ENCODE results near the gene SKIC8.

Gene SKIC8

DNA sequence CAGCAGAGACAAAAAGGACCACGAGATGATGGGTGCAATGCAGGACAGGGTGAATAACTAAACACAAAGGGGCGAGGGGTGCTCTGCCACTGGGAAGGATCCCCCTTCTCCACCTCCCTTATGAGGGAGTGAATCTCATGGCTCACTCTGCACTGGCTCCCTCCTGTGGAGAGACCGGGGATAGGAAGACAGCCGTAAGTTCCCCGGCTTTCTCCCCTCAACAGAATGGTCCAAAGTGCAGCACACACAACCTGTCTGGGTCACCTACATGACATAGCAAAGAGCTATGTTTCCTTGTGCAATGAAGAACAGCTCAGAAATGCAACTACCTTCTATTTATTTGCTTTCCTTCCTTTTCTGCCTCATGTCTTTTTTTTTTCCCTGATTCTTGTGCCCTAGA lies 57.3 kb downstream of the SKIC8 start:
- POLR2A ChIA-PET = no interaction called here
- CTCF ChIA-PET = interaction anchor here (0.7 to 6.1 kb wide), 21 partner anchors 9 to 331 kb away, joined by 3 to 117 read pairs (median 6); partner anchors contain the start of gene CIB2
- TF ChIP-seq, protein P1, sequence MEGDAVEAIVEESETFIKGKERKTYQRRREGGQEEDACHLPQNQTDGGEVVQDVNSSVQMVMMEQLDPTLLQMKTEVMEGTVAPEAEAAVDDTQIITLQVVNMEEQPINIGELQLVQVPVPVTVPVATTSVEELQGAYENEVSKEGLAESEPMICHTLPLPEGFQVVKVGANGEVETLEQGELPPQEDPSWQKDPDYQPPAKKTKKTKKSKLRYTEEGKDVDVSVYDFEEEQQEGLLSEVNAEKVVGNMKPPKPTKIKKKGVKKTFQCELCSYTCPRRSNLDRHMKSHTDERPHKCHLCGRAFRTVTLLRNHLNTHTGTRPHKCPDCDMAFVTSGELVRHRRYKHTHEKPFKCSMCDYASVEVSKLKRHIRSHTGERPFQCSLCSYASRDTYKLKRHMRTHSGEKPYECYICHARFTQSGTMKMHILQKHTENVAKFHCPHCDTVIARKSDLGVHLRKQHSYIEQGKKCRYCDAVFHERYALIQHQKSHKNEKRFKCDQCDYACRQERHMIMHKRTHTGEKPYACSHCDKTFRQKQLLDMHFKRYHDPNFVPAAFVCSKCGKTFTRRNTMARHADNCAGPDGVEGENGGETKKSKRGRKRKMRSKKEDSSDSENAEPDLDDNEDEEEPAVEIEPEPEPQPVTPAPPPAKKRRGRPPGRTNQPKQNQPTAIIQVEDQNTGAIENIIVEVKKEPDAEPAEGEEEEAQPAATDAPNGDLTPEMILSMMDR (IDR thresholded peaks at IDR 0.05; ENCODE audit: control extremely low read depth, extremely low read depth, low read depth, missing control alignments) = no peak
- no peak for DNase-seq (ENCODE audit: extremely low spot score)

DNA sequence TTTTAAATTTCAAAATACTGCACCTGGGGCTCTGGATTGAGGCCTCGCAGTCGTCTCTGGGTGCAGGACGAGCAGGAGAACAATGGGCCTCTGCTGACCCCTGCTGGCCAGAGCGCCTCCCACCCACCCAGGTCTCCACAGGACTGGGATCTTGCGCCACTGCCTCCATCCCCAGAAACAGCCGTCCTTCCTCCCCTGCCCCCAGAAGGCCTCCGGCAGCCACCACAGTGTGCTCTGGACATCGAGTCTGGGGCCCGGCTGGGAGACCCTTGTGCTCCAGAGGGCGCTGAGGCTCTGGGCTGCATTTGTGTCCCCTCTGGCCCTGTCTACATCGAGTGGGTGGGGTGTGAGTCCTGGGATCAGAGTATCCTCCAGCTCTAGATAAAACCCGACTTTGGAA lies 58.4 kb downstream of the SKIC8 start:
- peak; percentile 90 for DNase-seq (ENCODE audit: extremely low spot score)
- ChIA-PET POLR2A (no interaction called here), CTCF (interaction anchor here (0.6 to 6.1 kb wide), 39 partner anchors 9 to 510 kb away, joined by 3 to 117 read pairs (median 5); partner anchors contain the start of gene CIB2)
- TF ChIP-seq, protein P1 (IDR thresholded peaks at IDR 0.05; ENCODE audit: control extremely low read depth, extremely low read depth, low read depth, missing control alignments) = peak; percentile 81

DNA sequence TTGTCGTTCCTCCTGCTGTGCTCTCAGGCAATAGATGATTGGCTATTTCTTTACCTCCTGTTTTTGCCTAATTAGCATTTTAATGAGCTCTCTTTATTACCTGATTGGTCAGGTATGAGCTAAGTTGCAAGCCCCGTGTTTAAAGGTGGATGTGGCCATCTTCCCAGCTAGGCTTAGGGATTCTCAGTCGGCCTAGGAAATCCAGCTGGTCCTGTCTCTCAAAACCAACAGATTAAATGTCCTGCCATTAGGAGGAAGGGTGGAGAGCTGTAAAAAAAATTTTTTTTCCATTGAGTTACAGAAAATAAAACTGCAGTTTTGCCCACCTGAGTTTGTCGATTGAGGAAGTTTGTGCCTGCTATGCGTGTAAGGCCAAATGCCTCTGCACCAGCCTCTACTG lies 59.6 kb downstream of the SKIC8 start:
- ChIA-PET CTCF (interaction anchor here (0.6 to 6.1 kb wide), 36 partner anchors 10 to 335 kb away, joined by 3 to 117 read pairs (median 6); partner anchors contain the start of genes CIB2 and IDH3A), POLR2A (no interaction called here)
- no peak for DNase-seq (ENCODE audit: extremely low spot score)
- TF ChIP-seq, protein P1 (IDR thresholded peaks at IDR 0.05; ENCODE audit: control extremely low read depth, extremely low read depth, low read depth, missing control alignments) = no peak

DNA sequence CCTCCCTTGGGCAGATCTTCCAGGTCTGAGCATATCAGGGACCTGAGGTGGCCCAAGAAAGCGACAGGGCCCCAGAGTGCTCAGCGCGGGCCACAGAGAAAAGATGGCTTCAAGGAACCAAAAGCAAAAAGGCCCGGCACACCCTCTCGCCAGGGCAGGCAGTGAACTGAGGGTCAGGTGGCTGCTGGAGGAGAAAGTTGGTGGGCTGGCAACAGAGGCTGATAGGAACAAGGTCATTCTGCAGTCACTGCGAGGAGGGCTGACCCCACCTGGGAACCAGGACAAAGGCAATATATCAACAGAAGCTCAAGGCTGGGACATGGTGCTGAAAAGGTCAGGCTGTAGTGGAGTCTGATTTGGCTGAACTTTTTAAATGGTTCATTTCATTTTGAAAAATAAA lies 62.3 kb downstream of the SKIC8 start:
- ChIA-PET CTCF (interaction anchor here (1.6 to 4.5 kb wide), 3 partner anchors 14 to 129 kb away, joined by 3 to 31 read pairs (median 5); no protein-coding TSS in a partner anchor), POLR2A (no interaction called here)
- DNase-seq (ENCODE audit: extremely low spot score) = no peak
- TF ChIP-seq, protein P1 (IDR thresholded peaks at IDR 0.05; ENCODE audit: control extremely low read depth, extremely low read depth, low read depth, missing control alignments) = no peak

DNA sequence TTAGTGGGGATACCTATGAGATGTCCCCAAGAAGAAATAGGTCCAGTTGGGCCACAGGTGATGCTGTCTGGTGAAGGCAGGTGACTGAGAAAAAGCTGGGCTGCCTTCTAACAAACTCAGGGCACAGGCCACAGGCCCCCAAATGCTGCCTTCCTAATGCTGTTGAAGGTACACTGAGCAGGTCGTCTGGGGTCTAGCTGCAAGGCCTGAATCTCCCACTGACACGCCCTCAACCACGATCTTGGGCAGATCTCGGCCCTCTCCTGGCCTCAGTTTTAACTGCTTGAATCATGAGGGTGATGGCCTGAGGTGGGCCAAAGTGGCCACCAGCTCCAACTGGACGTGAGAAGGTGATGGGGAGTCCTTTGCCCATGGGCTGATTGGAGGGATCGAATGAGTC lies 62.9 kb downstream of the SKIC8 start:
- TF ChIP-seq, protein P1 (IDR thresholded peaks at IDR 0.05; ENCODE audit: control extremely low read depth, extremely low read depth, low read depth, missing control alignments) = no peak
- CTCF ChIA-PET = interaction anchor here (1.6 to 4.5 kb wide), 3 partner anchors 15 to 128 kb away, joined by 3 to 31 read pairs (median 5); no protein-coding TSS in a partner anchor
- DNase-seq (ENCODE audit: extremely low spot score) = no peak
- POLR2A ChIA-PET = no interaction called here

DNA sequence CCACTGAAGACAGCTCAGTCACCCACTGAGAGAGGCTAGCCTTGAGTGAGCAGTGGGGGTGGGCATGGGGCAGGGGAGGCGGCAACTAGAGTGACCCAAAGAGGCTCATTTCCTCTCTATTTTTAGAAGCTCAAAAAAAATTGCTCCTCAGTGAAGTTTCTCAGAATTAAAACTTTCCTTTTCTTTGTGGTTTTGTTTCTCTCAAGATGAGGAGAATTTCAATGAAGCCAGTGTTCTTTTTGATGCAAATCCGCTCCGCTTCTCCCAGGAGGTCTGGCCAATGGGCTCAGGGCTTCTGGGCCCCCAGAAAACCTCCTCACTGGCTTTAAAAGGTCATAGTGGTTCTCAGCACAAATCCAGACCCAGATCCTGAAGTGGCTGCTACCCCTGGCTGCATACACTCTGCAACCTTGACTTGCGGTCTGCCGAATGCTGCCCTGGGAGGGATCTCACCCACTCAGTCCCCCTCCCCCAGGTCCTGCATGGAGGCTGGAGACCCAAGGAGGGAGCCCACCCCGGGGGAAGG lies 64.8 kb downstream of the SKIC8 start, which contains the start of gene ACSBG1:
Gene ACSBG1, minus strand, starts transcription at position 51 of the 526 bp plus-strand sequence. CDS start 64 bp downstream, outside the sequence.
- POLR2A ChIA-PET = no interaction called here
- CTCF ChIA-PET = interaction anchor here (0.7 to 1.3 kb wide), 2 partner anchors 121 to 122 kb away, joined by 3 read pairs; no protein-coding TSS in a partner anchor
- no peak for DNase-seq (ENCODE audit: extremely low spot score)
- TF ChIP-seq, protein P1 (IDR thresholded peaks at IDR 0.05; ENCODE audit: control extremely low read depth, extremely low read depth, low read depth, missing control alignments) = no peak
